AML-193 (cell line): ENCODE data around the gene TRAF1.

Experiments
- DNase-seq, 2 experiments: peaks; one replicate each; lab custom pipeline; 2025; lab: John Stamatoyannopoulos, UW

The TRAF1 gene

GRCh38 chr9:120940573-120940972 lies 14.0 kb upstream of the TRAF1 start:
- no peak for DNase-seq

DNA sequence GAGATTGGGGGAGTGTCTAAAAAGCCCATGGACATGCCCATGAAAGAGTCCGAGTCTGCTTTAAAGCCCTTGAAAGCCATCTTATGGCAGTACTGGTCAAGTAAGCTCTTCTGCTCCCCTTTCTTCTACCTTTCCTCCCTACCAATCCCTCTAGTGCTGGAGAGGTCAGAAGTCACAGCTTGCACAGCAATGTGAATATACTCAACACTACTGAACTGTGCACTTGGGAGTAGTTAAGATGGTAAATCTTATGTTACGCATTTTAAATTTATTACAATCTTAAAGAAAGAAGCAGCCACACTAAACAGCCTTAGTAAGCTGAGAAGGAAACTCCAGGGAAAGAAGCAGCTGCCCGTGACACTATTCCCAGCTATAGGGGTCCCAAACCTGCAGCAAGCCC lies 12.3 kb upstream of the TRAF1 start:
- no peak for DNase-seq

- DNase-seq: no peak
These were observed 11.0 kb upstream of the TRAF1 start for GRCh38 chr9:120937596-120937995.

- DNase-seq: no peak
These were observed 10.5 kb upstream of the TRAF1 start for GRCh38 chr9:120937127-120937526.

DNA sequence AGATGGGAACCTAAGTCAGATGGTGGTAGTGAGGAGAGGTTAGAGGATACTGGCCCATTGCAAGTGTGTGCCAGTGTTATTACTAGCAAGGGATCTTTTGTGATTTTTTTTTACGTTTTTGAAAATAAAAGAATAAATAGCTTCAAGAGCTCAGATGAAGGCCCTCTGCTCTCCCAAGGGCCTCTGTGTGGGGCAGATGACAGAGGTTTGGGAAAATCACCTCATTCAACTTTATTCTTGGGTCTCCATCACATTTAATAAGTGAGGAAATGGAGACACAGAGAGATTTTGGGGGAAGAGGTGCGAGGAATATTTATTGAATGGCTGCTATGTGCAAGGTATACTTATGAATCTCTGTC lies 10.1 kb upstream of the TRAF1 start:
- no peak for DNase-seq

DNA sequence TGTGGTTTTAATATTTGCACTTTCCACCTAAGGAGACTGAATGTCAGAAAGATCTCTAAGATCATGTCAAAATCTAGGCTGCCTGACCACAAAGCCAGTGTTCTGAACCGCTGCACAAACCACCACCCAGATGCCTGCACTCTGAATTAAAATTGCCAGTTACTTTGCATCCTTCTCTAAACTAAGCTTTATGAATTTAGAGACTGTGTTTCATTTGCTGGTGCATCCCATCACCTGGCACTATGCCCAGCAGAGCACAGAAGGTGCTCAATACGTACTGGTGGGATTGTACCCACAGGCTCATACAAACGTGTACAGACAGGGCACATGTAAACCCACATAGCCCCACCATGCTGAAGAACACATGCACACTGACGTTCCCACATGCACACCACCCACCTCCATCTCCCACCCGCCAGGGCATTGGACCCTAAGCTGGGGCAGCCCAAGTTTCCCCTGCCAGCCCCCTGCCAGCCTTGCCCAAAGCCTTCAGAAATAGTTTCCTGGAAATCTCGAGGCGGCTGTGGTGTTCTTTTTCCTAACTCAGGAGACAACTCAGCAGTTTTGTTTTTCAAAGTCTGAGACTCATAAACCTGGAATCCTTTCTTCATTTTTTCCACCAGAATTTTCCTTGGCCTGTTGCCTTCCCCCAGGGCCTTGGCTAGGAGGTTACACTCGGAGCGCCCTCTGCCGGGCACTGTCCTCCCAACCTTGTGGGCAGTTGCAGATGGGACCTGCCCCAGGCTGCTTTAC lies 9.6 kb upstream of the TRAF1 start:
- DNase-seq: peak; percentile 71 to 81

DNA sequence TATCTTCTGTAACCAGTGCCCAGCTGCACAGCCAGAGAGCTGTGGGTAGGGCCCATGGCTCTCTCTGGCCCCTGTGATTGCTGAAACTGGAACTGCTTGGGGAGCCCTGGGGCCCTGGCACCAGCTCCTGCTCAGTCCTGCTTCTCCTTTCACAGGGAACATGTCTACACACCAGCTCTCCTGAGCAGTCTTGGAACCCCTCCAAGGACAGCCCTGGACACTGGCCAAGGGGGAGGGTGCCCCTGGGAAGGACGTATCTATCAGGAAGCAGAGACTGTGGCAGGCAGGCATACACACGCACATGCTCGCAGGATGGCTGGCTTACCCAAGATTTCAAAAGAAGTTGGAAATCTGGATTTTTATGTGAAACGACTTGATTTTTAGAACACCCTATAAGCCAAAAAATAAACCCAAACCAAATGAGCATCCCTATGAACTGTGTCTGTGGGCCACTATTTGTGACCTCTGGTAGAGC lies 8.8 kb upstream of the TRAF1 start:
- peak; percentile 79 to 87 for DNase-seq

DNA sequence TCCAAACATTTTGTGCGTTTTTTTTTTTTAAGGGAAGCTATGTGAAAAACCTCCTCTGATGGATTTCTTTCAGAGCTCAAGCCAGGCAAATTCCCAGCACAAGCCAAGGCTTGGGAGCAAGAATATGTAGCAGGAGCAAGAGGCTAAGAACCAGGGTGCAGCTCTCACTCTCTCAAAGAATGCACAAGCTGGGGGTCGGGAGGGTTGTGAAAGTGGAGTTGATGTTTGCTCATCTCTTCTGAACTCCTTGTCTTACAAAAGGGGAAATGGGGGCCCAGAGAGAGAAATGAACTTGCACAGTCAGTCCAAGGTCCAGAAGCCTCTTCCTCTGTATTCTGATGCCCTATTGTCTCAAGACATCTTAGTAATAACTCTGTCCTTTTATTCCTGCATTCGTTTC lies 7.7 kb upstream of the TRAF1 start:
- DNase-seq: peak; percentile 31 to 47

- no peak for DNase-seq
These were observed 6.9 kb upstream of the TRAF1 start for GRCh38 chr9:120933310-120934055.

- DNase-seq: no peak
These were observed 5.7 kb upstream of the TRAF1 start for GRCh38 chr9:120932086-120932823.

DNA sequence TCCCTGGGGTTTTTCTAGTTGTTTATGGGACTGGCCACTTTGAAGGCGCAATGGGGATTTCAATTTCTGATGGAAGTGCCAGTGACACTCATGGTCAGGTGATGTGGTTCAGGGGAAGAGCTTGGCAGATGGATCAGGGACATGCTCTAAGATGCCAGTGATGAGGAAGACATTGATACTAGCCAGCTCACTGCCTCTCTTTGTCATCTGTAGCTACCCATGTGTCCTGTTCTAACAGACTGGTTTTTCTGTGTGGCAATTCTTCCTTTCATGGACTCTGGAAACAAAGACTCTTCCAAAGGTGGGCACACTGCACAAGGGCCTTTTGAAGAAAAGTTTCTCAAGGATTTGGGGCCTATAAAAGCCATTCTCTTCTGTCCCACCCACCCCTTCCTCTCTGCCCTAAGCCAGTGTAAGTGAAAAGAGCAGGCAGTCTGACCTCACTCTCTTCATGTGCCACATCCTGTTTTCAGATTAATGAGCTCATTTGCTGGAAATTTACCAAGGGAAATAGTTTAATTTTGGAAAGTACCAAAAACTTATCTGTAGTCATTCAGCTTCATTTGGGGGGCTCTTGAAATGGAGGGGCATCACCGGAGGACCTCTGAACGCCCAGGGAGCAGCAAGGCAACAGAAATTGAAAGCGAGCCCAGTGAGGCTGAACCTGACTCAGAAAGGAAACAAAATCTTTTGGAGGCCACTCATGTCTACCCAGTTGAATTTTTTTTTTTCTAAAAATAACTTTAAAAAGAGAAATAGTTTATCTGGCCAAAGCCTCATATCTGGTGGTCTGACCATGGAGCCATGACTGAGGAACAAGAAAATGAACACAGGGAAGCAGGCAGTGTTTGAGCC lies 4.9 kb upstream of the TRAF1 start:
- peak; percentile 35 to 44 for DNase-seq

- no peak for DNase-seq
These were observed 2.7 kb upstream of the TRAF1 start for GRCh38 chr9:120929229-120929791.

GRCh38 chr9:120928483-120929228 lies 2.1 kb upstream of the TRAF1 start:
- DNase-seq: peak; percentile 13 to 25

DNA sequence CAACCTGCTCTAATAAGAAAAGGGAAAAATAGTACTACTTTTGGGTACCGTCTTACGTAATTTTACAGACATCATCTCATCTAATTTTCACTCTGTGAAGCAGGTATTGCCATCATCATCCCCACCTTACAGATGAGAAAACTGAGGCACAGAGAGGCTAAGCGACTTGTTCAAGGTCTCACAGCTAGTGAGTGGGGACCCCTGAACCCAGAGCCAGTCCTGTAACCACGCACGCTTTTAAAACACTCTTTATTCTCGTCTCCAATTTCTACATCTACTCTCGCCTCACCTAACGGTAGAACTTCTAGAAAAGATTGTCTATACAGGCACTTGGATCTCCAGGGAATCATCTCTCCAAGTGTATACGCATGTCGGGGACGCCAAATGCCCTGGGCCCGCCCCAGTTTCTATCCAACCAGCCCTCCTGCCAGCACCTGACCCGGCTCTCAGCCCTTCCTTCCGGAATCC lies 1.5 kb upstream of the TRAF1 start:
- no peak for DNase-seq

DNA sequence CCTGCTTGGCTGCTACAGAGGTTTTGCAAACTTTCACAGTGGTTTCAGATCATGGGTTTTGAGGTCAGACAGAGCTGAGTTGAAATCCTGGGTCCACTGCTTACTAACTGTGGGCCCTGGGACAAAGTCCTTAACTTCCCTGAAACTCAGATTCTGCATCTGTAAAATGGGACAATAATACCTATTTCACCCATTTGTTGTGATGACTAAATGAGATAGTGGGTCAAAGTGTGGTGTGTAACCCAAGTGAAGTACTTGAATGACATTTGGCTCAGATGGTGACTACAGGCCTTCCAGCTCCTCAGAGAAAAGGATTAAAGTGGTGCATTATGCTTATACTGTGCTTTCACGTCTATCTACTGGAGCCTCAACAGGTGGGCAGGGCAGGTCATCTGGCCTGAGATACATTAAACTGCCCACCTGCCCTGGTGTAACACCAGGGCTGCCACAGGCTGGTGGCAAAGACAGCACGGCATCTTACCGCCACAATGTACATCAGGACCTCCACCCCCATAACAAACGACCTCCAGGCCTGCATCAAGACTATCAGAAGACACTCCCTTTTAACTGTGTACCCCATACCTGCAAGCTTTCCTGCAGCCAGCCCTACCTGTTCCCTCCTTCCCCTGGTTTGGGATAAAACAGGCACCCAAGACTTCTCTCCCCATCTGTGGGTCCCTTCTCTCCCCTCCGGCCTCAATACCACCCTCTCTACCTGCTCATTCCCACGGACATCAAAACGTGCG lies 846 bp upstream of the TRAF1 start:
- DNase-seq: no peak

DNA sequence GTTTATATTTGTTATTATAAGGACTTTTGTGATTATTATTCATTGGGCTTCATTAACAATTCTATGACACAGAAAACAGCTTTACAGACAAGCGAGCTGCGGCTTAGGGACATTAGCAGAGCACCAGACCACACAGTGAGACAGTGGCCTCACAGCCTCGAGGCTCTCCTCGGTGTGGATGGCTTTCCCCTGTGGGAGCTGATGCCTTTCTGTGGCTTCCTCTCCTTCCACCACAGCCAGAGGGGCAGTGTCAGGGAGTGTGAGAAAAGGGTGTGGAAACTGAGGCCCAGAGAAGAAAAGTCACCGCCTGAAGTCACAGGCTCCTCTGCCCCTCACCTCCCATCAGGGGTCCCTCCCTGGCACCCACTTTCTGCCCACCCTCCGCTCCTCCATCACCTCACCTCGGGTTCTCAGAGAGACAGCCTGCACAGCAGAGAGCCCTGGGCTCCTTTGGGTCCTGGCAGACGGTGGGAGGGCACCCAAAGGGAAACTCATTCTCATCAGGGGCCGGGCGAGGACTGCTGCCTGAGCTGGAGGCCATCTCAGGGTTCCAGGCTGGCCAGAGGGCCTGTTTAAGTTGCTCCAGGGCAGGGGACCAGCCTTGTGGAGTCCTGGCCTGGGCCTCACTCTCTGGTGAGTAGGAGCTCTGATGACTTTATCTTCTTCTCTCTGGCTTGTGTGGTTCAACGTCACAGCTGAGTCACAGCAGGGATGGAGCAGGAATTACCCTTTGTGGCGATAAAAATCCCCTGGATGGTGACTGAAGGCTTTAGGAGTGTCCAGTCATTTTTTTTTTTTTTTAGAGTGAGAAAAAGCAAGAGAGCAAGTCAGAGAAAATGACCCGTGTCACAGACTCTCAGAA lies 830 bp downstream of the TRAF1 start:
- DNase-seq: no peak

DNA sequence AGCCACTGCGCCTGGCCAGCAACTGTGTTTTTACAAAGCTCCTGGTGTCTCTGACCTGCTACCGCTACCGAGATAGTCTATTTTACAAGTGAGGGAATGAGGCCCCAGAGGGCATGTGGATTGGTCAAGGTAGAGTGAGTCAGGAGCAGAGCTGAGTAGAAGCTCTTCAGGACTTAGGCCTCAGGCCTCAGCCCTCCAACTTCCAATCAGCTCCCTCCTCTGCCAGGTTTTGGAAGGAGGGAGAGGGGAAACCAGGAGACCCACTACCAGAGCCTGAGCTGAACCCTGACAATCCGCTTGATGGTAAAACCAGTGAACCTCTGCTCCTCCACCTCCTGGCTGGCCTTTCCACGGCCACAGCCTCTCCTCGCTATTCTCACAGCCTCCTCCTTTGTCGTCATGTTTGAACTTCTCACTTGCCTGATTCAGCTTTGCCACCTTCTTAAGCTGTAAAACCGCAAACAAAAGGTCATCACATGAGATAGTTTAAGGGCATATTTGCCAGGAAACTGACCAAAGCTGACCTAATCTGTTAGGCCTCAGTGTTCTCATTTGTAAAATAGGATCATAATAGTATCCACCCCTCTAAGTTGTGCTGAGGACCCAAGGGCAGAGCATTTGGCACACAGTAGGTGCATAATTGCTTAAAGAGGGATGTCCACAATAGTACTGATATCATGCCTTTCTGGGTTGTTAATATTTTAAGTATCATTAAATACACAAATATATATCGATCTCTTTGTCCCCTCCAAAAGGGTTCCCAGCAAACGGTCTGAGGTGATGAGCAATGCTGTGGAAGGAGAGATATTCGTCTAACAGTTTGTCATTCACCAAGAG lies 1.7 kb downstream of the TRAF1 start:
- DNase-seq: no peak
